Liver (tissue), 9 donors: ENCODE data around the gene SLC38A7. TPM values are rescaled to one million over a fixed set of nuclear protein-coding genes. Genes with fewer than 3 reads are reported as not detected.

Experiments used
- DNase-seq: peaks from one replicate; pipeline ENCODE4 v3.0.0-alpha.2; 2017; ENCODE audit warnings: low spot score
- H3K27ac ChIP-seq, 2 donors: one replicate each; pipeline ENCODE4 v1.7.0; 2013; ENCODE audit warnings: inconsistent platforms in 2 of 2, low read length in 2 of 2, control low read depth in 1 of 2, low read depth in 1 of 2, mild to moderate bottlenecking in 1 of 2
- H3K27me3 ChIP-seq, 4 donors: one replicate each; pipeline versions ENCODE4 v1.6.1 to v1.7.0; 2013; ENCODE audit warnings: low read length in 3 of 4, inconsistent platforms in 1 of 4, mild to moderate bottlenecking in 1 of 4, moderate library complexity in 1 of 4; ENCODE audit not compliant: control insufficient read depth in 4 of 4, insufficient read depth in 4 of 4
- H3K36me3 ChIP-seq, 4 donors: one replicate each; pipeline versions ENCODE4 v1.6.1 to v1.7.0; 2013; ENCODE audit warnings: low read length in 3 of 4, mild to moderate bottlenecking in 3 of 4, low read depth in 1 of 4, moderate library complexity in 1 of 4; ENCODE audit not compliant: control insufficient read depth in 4 of 4, insufficient read depth in 3 of 4
- H3K4me1 ChIP-seq, 4 donors: one replicate each; pipeline versions ENCODE4 v1.6.1 to v1.7.0; 2013; ENCODE audit warnings: low read length in 3 of 4, mild to moderate bottlenecking in 3 of 4, moderate library complexity in 1 of 4; ENCODE audit not compliant: control insufficient read depth in 4 of 4, insufficient read depth in 4 of 4
- H3K4me3 ChIP-seq, 3 donors: one replicate each; pipeline versions ENCODE4 v1.6.1 to v1.7.0; 2013; ENCODE audit warnings: low read length in 3 of 3, control low read depth in 1 of 3, low read depth in 1 of 3, mild to moderate bottlenecking in 1 of 3
- H3K9ac ChIP-seq, 2 donors: one replicate each; pipeline ENCODE4 v1.7.0; 2013; ENCODE audit warnings: low read length in 2 of 2, mild to moderate bottlenecking in 2 of 2, moderate library complexity in 2 of 2, control low read depth in 1 of 2, low read depth in 1 of 2
- H3K9me3 ChIP-seq, 4 donors: one replicate each; pipeline versions ENCODE4 v1.6.1 to v1.7.0; 2013; ENCODE audit warnings: low read length in 3 of 4; ENCODE audit not compliant: control insufficient read depth in 4 of 4
- EGR1 ChIP-seq, 2 donors: IDR thresholded peaks; 2 replicates each; pipeline ENCODE4 v1.6.1; 2016 to 2018; ENCODE audit warnings: antibody characterized with exemption in 2 of 2, low read depth in 2 of 2
- FOXA1 ChIP-seq: IDR thresholded peaks from 2 replicates; pipeline ENCODE4 v1.6.1; 2016; ENCODE audit warnings: antibody characterized with exemption
- FOXA2 ChIP-seq: IDR thresholded peaks from 2 replicates; pipeline ENCODE4 v1.6.1; 2016; ENCODE audit warnings: antibody characterized with exemption
- GABPA ChIP-seq, 2 donors: IDR thresholded peaks in 1 of 2; conservative IDR thresholded peaks in 1 of 2; 2 replicates each; pipeline ENCODE4 v1.6.1; 2016; ENCODE audit warnings: antibody characterized with exemption in 2 of 2, mild to moderate bottlenecking in 1 of 2, moderate library complexity in 1 of 2
- HNF4A ChIP-seq, 2 donors: conservative IDR thresholded peaks; 2 replicates each; pipeline ENCODE4 v1.6.1; 2016; ENCODE audit warnings: antibody characterized with exemption in 2 of 2, mild to moderate bottlenecking in 2 of 2
- HNF4G ChIP-seq: IDR thresholded peaks from 2 replicates; pipeline ENCODE4 v1.6.1; 2016; ENCODE audit warnings: antibody characterized with exemption
- JUND ChIP-seq, 2 donors: IDR thresholded peaks; 2 replicates each; pipeline ENCODE4 v1.6.1; 2016; ENCODE audit warnings: antibody characterized with exemption in 2 of 2
- NR2F2 ChIP-seq: IDR thresholded peaks from 2 replicates; pipeline ENCODE4 v1.6.1; 2016; ENCODE audit warnings: antibody characterized with exemption
- RAD21 ChIP-seq, 2 donors: IDR thresholded peaks; 2 replicates each; pipeline ENCODE4 v1.6.1; 2016; ENCODE audit warnings: antibody characterized with exemption in 2 of 2, mild to moderate bottlenecking in 2 of 2
- RXRA ChIP-seq, 2 donors: IDR thresholded peaks; 2 replicates each; pipeline ENCODE4 v1.6.1; 2017 to 2018; ENCODE audit warnings: antibody characterized with exemption in 2 of 2, mild to moderate bottlenecking in 1 of 2
- SP1 ChIP-seq: IDR thresholded peaks from 2 replicates; pipeline ENCODE4 v1.6.1; 2018; ENCODE audit warnings: antibody characterized with exemption, mild to moderate bottlenecking
- TAF1 ChIP-seq: conservative IDR thresholded peaks from 2 replicates; pipeline ENCODE4 v1.6.1; 2016; ENCODE audit warnings: antibody characterized with exemption, mild to moderate bottlenecking
- YY1 ChIP-seq: IDR thresholded peaks from 2 replicates; pipeline ENCODE4 v1.6.1; 2016; ENCODE audit warnings: antibody characterized with exemption, mild to moderate bottlenecking
- WGBS: extraction: QIAGEN DNeasy Blood & Tissue Kit; methylation state at CpG from one replicate; pipeline ENCODE4 v1.1.7; 2013; 5-methylcytosine and 5-hydroxymethylcytosine counted together
- polyA plus RNA-seq, 2 donors: library from polyadenylated mRNA; stranded (reverse) in 1 of 2; unstranded in 1 of 2; fragments of 200-250 nt in 1 of 2; fragments of >200 nt in 1 of 2; fragmentation: Nextera tagmentation in 1 of 2; extraction: Ambion mirVana in 1 of 2; gene quantifications; one replicate each; pipeline versions ENCODE4 v1.2.1 to v1.2.3, GENCODE V29; 2013 to 2015
- total RNA-seq, 2 donors: library from RNA; depleted of rRNA; stranded (reverse); fragments of >200 nt; gene quantifications; one replicate each; pipeline ENCODE4 v1.2.3, GENCODE V29; 2014
- TF ChIP-seq, protein P1 (sequence below): IDR thresholded peaks from 2 replicates; pipeline ENCODE4 v1.6.1; 2016; ENCODE audit warnings: antibody characterized with exemption
- TF ChIP-seq, protein P2 (sequence below): fragments of 150-350 bp; IDR thresholded peaks from 2 replicates; pipeline ENCODE4 v1.5.1; 2017; ENCODE audit warnings: improper control_type of control experiment, low read depth, low read length; ENCODE audit not compliant: missing input control
- TF ChIP-seq, protein P3 (sequence below): IDR thresholded peaks from 2 replicates; pipeline ENCODE4 v1.6.1; 2016; ENCODE audit warnings: antibody characterized with exemption, mild to moderate bottlenecking
- TF ChIP-seq, protein P4 (sequence below): IDR thresholded peaks from 2 replicates; pipeline ENCODE4 v1.6.1; 2016; ENCODE audit warnings: antibody characterized with exemption
- TF ChIP-seq, protein P5 (sequence below): IDR thresholded peaks from 2 replicates; pipeline ENCODE4 v1.6.1; 2016; ENCODE audit warnings: antibody characterized with exemption
- donor health status: healthy.
- donor health status: healthy.
- donor health status: healthy.
- donor health status: healthy.
- donor health status: healthy.

The SLC38A7 gene
- total and polyA plus RNA-seq, 4 donors: 7.9 to 18.7 (median 11.0) TPM

DNA sequence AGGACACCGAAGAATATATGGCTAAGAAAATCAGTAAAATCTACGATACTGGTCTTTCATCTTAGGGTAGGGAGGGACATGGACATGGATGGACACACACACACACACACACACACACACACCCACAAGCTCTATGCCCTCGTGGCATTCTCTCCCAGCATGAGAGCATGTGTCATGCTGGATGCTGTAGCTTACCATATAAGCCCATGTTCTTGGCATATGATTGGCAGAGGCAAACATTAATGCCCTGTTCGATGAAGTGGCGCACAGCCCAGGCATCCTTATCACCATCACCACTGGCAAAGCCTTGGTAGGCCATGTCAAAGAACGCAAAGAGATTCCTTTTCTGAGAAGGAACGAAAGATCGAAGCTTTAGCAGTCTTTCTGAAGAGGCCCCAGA is 31.9 kb upstream of the SLC38A7 start:
- Histone ChIP-seq H3K9me3 (no peaks in the 10 kb centered on the region), H3K36me3 (peaks cover 8 to 51% (median 35%) of the 10 kb centered on the region in 4 donors), H3K4me1 (peaks cover 3 to 29% (median 26%) of the 10 kb centered on the region in 4 donors), H3K9ac (no peak overlapping the region), H3K27ac (no peak overlapping the region), H3K4me3 (no peak overlapping the region), H3K27me3 (no peaks in the 10 kb centered on the region)
- TF ChIP-seq, protein P1, sequence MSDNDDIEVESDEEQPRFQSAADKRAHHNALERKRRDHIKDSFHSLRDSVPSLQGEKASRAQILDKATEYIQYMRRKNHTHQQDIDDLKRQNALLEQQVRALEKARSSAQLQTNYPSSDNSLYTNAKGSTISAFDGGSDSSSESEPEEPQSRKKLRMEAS: no peak
- TF ChIP-seq RXRA (IDR thresholded peaks at IDR 0.05) (no peak), JUND (IDR thresholded peaks at IDR 0.05) (no peak), YY1 (no peak), GABPA (IDR thresholded peaks at IDR 0.05 in 1 of 2, conservative IDR thresholded peaks at IDR 0.05 in 1 of 2) (no peak), HNF4A (conservative IDR thresholded peaks at IDR 0.05) (no peak), TAF1 (no peak)
- TF ChIP-seq, protein P2, sequence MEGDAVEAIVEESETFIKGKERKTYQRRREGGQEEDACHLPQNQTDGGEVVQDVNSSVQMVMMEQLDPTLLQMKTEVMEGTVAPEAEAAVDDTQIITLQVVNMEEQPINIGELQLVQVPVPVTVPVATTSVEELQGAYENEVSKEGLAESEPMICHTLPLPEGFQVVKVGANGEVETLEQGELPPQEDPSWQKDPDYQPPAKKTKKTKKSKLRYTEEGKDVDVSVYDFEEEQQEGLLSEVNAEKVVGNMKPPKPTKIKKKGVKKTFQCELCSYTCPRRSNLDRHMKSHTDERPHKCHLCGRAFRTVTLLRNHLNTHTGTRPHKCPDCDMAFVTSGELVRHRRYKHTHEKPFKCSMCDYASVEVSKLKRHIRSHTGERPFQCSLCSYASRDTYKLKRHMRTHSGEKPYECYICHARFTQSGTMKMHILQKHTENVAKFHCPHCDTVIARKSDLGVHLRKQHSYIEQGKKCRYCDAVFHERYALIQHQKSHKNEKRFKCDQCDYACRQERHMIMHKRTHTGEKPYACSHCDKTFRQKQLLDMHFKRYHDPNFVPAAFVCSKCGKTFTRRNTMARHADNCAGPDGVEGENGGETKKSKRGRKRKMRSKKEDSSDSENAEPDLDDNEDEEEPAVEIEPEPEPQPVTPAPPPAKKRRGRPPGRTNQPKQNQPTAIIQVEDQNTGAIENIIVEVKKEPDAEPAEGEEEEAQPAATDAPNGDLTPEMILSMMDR: no peak
- 74% methylated on average over 8 of the region's 8 CpGs for WGBS
- DNase-seq: no peak

DNA sequence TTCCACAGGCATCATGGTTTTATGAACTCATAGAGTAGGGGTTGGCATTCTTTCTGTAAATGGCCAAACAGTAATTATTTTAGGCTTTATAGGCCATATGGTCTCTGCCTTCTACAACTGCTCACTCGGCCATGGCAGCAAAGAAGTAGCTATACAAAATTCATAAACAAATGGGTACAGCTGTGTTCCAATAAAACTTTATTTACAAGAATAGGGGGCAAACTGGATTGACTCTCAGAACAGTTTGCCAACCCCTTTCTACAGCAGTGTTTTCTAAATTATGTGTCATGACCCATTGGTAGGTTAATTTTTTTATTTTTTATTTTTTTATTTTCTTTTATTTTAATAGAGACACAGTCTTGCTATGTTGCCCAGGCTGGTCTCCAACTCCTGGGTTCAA is 29.2 kb upstream of the SLC38A7 start:
- H3K9me3 ChIP-seq: no peaks in the 10 kb centered on the region

More for the DNA sequence above, 29.2 kb upstream of the SLC38A7 start:
- peaks cover 3 to 12% (median 9%) of the 10 kb centered on the region in 4 donors for H3K4me1 ChIP-seq
- no peak for TF ChIP-seq YY1
- TF ChIP-seq RAD21 (IDR thresholded peaks at IDR 0.05): no peak
- TF ChIP-seq, protein P3, sequence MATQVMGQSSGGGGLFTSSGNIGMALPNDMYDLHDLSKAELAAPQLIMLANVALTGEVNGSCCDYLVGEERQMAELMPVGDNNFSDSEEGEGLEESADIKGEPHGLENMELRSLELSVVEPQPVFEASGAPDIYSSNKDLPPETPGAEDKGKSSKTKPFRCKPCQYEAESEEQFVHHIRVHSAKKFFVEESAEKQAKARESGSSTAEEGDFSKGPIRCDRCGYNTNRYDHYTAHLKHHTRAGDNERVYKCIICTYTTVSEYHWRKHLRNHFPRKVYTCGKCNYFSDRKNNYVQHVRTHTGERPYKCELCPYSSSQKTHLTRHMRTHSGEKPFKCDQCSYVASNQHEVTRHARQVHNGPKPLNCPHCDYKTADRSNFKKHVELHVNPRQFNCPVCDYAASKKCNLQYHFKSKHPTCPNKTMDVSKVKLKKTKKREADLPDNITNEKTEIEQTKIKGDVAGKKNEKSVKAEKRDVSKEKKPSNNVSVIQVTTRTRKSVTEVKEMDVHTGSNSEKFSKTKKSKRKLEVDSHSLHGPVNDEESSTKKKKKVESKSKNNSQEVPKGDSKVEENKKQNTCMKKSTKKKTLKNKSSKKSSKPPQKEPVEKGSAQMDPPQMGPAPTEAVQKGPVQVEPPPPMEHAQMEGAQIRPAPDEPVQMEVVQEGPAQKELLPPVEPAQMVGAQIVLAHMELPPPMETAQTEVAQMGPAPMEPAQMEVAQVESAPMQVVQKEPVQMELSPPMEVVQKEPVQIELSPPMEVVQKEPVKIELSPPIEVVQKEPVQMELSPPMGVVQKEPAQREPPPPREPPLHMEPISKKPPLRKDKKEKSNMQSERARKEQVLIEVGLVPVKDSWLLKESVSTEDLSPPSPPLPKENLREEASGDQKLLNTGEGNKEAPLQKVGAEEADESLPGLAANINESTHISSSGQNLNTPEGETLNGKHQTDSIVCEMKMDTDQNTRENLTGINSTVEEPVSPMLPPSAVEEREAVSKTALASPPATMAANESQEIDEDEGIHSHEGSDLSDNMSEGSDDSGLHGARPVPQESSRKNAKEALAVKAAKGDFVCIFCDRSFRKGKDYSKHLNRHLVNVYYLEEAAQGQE: no peak
- no peak for TF ChIP-seq FOXA2
- TF ChIP-seq, protein P4, sequence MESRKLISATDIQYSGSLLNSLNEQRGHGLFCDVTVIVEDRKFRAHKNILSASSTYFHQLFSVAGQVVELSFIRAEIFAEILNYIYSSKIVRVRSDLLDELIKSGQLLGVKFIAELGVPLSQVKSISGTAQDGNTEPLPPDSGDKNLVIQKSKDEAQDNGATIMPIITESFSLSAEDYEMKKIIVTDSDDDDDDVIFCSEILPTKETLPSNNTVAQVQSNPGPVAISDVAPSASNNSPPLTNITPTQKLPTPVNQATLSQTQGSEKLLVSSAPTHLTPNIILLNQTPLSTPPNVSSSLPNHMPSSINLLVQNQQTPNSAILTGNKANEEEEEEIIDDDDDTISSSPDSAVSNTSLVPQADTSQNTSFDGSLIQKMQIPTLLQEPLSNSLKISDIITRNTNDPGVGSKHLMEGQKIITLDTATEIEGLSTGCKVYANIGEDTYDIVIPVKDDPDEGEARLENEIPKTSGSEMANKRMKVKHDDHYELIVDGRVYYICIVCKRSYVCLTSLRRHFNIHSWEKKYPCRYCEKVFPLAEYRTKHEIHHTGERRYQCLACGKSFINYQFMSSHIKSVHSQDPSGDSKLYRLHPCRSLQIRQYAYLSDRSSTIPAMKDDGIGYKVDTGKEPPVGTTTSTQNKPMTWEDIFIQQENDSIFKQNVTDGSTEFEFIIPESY: no peak
- no peak for TF ChIP-seq EGR1 (IDR thresholded peaks at IDR 0.05; ENCODE audit: low read depth in 2 of 2)
- no peak for TF ChIP-seq HNF4A (conservative IDR thresholded peaks at IDR 0.05)
- no peak for TF ChIP-seq FOXA1
- TF ChIP-seq RXRA (IDR thresholded peaks at IDR 0.05): no peak
- no peak for TF ChIP-seq SP1
- TF ChIP-seq, protein P2: no peak
- TF ChIP-seq, protein P1: no peak
- TF ChIP-seq GABPA (IDR thresholded peaks at IDR 0.05 in 1 of 2, conservative IDR thresholded peaks at IDR 0.05 in 1 of 2): no peak
- TF ChIP-seq NR2F2: no peak
- TF ChIP-seq, protein P5, sequence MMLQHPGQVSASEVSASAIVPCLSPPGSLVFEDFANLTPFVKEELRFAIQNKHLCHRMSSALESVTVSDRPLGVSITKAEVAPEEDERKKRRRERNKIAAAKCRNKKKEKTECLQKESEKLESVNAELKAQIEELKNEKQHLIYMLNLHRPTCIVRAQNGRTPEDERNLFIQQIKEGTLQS: no peak
- no peak for TF ChIP-seq HNF4G
- no peak for TF ChIP-seq JUND (IDR thresholded peaks at IDR 0.05)
- TF ChIP-seq TAF1: no peak
- H3K27me3 ChIP-seq: no peaks in the 10 kb centered on the region
- no peak overlapping the region for H3K9ac ChIP-seq
- DNase-seq: no peak
- no peak overlapping the region for H3K27ac ChIP-seq
- H3K36me3 ChIP-seq: peaks cover 10 to 61% (median 42%) of the 10 kb centered on the region in 4 donors
- no peak overlapping the region for H3K4me3 ChIP-seq
- 92% methylated on average over 1 of the region's 1 CpG for WGBS
